Measurements from ENCODE around the gene ZNF284. TPM values are rescaled to one million over a fixed set of nuclear protein-coding genes. Genes with fewer than 3 reads are reported as not detected.

The ZNF284 gene
- total RNA-seq, result under 1 TPM; 0.35 to 0.68 (median 0.56) TPM
- long read RNA-seq, result 0 reads

DNA sequence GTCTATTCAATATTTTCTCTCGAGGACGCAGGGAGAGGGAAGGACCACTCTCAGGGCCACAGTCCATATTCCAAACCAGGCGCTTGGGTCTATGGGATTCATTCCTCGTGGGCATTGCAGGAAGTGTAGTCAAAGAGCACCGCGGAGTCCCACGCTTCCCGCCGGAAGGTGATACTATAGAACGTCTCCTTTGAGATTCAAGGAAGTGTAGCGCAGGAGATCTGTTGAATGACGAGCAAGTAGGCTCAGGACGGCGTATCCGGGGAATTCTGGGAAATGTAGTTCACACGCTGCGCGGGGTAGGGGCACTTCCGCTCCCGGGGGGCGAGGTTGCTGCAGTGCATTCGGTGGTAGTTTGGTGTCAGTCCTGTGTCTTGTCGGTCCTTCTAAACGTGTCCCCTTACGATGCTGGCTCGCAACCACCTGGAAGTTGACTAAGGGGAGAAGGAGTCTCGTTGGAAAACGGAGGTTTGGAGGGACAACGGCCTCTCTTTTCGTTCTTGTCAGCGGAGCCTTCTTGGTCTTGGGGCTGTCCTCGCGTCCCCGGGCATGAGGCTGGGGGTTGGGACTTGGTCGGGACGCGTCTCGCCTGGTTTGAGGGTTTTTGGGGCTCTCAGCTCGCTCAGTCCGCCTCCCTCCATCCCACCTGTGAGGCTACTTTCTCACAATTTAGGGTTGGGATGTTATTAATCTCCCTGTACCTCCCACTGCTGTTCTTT, at the start of gene ZNF284:
Gene ZNF284, plus strand, starts transcription at position 336 of the 719 bp plus-strand sequence. CDS start 4,231 bp downstream, outside the sequence.
- peak; percentile 14 for TF ChIP-seq POLR2A (IDR thresholded peaks at IDR 0.05)
- TF ChIP-seq, protein P1, sequence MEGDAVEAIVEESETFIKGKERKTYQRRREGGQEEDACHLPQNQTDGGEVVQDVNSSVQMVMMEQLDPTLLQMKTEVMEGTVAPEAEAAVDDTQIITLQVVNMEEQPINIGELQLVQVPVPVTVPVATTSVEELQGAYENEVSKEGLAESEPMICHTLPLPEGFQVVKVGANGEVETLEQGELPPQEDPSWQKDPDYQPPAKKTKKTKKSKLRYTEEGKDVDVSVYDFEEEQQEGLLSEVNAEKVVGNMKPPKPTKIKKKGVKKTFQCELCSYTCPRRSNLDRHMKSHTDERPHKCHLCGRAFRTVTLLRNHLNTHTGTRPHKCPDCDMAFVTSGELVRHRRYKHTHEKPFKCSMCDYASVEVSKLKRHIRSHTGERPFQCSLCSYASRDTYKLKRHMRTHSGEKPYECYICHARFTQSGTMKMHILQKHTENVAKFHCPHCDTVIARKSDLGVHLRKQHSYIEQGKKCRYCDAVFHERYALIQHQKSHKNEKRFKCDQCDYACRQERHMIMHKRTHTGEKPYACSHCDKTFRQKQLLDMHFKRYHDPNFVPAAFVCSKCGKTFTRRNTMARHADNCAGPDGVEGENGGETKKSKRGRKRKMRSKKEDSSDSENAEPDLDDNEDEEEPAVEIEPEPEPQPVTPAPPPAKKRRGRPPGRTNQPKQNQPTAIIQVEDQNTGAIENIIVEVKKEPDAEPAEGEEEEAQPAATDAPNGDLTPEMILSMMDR (IDR thresholded peaks at IDR 0.05), result no peak
- intact Hi-C loops (cut with DNase I), result no loop called here
- Histone ChIP-seq H3K9me3 (peaks cover 0 to 8% (median 0%) of the 10 kb centered on the region in 4 donors), H3K4me3 (peak within 1 kb of the TSS; percentile 50 to 72 (median 68)), H3K36me3 (no peaks in the 10 kb centered on the region), H3K4me1 (peaks cover 0 to 8% (median 0%) of the 10 kb centered on the region in 4 donors), H3K27me3 (no peaks in the 10 kb centered on the region), H3K27ac (peak within 1 kb of the TSS in 1 of 3 donors; percentile 17)
- DNase-seq (peak; percentile 82 to 89 (median 86)), ATAC-seq (peak; percentile 97 to 100 (median 100))
- WGBS (ENCODE audit: insufficient coverage, low coverage, low lambda C conversion rate, missing lambda C conversion rate), result 3% methylated on average over 22 of the region's 40 CpGs

DNA sequence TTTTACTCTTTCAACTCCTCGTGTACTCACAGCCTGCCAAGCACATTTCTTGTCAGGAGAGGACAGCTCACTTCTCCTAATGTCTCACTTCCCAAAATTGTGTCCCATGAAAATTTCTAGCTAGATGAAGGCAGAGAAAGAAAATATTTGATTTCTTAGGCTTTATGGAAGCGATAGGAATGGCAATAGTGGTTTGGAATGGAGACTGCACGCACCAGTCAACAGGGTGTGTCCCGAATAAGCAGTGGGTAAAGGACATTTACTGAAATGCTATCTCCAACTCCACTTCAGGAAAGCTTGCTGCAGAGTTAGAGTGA, 47.1 kb upstream of the ZNF284 start:
- TF ChIP-seq, protein P1 (IDR thresholded peaks at IDR 0.05), result no peak
- TF ChIP-seq POLR2A (IDR thresholded peaks at IDR 0.05), result no peak
- Histone ChIP-seq H3K27me3 (no peaks in the 10 kb centered on the region), H3K9me3 (peaks cover 0 to 7% (median 0%) of the 10 kb centered on the region in 4 donors), H3K36me3 (peaks cover 0 to 16% (median 6%) of the 10 kb centered on the region in 4 donors), H3K27ac (peak overlapping the region in 1 of 3 donors; percentile 43), H3K4me3 (peak overlapping the region; percentile 68 to 86 (median 72)), H3K4me1 (no peaks in the 10 kb centered on the region)
- DNase-seq (no peak), ATAC-seq (no peak)
- intact Hi-C loops (cut with DNase I), result no loop called here
- 37% methylated on average over 4 of the region's 4 CpGs for WGBS (ENCODE audit: insufficient coverage, low coverage, low lambda C conversion rate, missing lambda C conversion rate)

DNA sequence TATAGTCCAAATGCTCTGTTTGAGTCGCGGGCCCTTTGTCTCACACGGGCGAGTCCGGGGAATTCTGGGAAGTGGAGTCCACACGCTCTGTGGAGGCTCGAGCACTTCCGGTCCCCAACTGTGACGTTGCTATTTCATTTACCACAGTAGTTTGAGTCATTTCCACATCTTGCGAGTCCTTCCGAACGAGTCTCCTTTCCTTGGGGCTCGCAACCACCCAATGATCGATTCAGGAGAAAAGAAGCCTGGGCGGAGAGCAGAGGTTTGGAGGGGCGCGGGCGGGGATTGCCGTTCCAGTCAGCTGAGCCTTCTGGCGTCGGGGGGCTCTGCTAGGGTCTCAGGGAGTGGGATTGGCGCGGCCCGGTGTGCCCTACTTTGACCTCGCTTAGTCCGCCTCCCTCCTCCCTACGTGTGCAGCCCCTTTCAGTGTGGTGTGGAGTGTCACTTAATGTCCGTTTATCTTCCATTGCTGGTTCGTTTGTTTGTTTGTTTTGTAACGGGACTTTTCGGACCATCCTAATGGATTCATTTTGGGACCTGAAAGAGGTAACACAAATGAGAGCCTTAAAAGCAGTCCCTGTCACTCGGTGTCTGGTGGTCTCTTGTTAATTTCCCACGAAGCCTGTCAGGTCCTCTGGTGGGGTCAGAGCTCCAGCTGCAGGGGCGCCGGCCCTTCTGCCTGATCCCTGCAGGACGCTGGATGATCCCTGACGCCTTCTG, 46.6 kb upstream of the ZNF284 start, which contains the start of gene ZNF222:
Gene ZNF222, plus strand, starts transcription at position 163 of the 720 bp plus-strand sequence. Its CDS starts 58 bp downstream, at position 221.
- TF ChIP-seq, protein P1 (IDR thresholded peaks at IDR 0.05), result no peak
- no peak for TF ChIP-seq POLR2A (IDR thresholded peaks at IDR 0.05)
- peak within 1 kb of the TSS; percentile 68 to 86 (median 72) for H3K4me3 ChIP-seq
- no peaks in the 10 kb centered on the region for H3K4me1 ChIP-seq
- no peaks in the 10 kb centered on the region for H3K27me3 ChIP-seq
- intact Hi-C loops (cut with DNase I), result no loop called here
- H3K9me3 ChIP-seq, result peaks cover 0 to 10% (median under 1%) of the 10 kb centered on the region in 4 donors
- H3K36me3 ChIP-seq, result peaks cover 0 to 22% (median 7%) of the 10 kb centered on the region in 4 donors
- ATAC-seq (peak; percentile 98 to 100 (median 100)), DNase-seq (peak; percentile 84 to 90 (median 89))
- H3K27ac ChIP-seq, result peak within 1 kb of the TSS in 1 of 3 donors; percentile 43
- 2% methylated on average over 24 of the region's 37 CpGs for WGBS (ENCODE audit: insufficient coverage, low coverage, low lambda C conversion rate, missing lambda C conversion rate)

DNA sequence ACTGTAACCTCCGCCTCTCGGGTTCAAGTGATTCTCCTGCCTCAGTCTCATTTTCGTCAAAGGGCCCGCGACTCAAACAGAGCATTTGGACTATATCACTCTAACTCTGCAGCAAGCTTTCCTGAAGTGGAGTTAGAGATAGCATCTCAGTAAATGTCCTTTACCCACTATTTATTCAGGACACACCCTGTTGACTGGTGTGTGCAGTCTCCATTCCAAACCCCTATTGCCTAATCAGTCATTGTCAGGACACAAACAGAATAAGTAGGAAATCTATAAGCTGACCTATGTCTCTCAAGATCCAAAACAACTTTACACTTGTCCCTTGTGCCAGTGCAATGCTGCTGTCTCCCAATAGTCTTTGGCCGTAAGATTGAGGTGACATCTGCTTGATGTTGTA, 45.3 kb upstream of the ZNF284 start:
- intact Hi-C loops (cut with DNase I), result no loop called here
- H3K36me3 ChIP-seq, result peaks cover 0 to 28% (median 11%) of the 10 kb centered on the region in 4 donors
- TF ChIP-seq, protein P1 (IDR thresholded peaks at IDR 0.05), result no peak
- TF ChIP-seq POLR2A (IDR thresholded peaks at IDR 0.05), result no peak
- H3K9me3 ChIP-seq, result peaks cover 0 to 19% (median 7%) of the 10 kb centered on the region in 4 donors
- no peak for ATAC-seq
- H3K27me3 ChIP-seq, result no peaks in the 10 kb centered on the region
- 98% methylated on average over 5 of the region's 6 CpGs for WGBS (ENCODE audit: insufficient coverage, low coverage, low lambda C conversion rate, missing lambda C conversion rate)
- DNase-seq, result no peak
- no peak overlapping the region for H3K27ac ChIP-seq
- no peaks in the 10 kb centered on the region for H3K4me1 ChIP-seq
- H3K4me3 ChIP-seq, result no peak overlapping the region
